ENCODE results near the gene KLF1.
A peak's percentile ranks its signal among the peaks of the same experiment; 100 is the strongest.

Gene KLF1

GRCh38 chr19:12838182-12838885 is 48.7 kb downstream of the KLF1 start, which contains the start of gene MAST1:
Gene MAST1, plus strand, starts transcription at chr19:12838515. Its CDS starts 58 bp downstream, at chr19:12838573.
- H3K27me3 ChIP-seq (ENCODE audit: control insufficient read depth in 2 of 2, insufficient read depth in 2 of 2, low read length in 2 of 2): peaks cover 69 to 71% of the 10 kb centered on the region in 2 donors
- H3K9ac ChIP-seq (ENCODE audit: low read depth in 1 of 2, low read length in 2 of 2): peak within 1 kb of the TSS in 1 of 2 donors; percentile 2
- no peaks in the 10 kb centered on the region for H3K36me3 ChIP-seq (ENCODE audit: control insufficient read depth in 2 of 2, insufficient read depth in 2 of 2, low read length in 2 of 2)
- H3K4me3 ChIP-seq (ENCODE audit: low read length in 2 of 2): peak within 1 kb of the TSS in 1 of 2 donors; percentile 14
- no peak within 1 kb of the TSS for H3K27ac ChIP-seq (ENCODE audit: low read depth in 2 of 2, low read length in 2 of 2)
- H3K4me1 ChIP-seq (ENCODE audit: control insufficient read depth in 2 of 2, insufficient read depth in 2 of 2, low read length in 2 of 2): peaks cover 7 to 8% of the 10 kb centered on the region in 2 donors
- H3K9me3 ChIP-seq (ENCODE audit: control insufficient read depth in 2 of 2, low read length in 2 of 2): no peaks in the 10 kb centered on the region

GRCh38 chr19:12837225-12837624 is 49.8 kb downstream of the KLF1 start:
- Histone ChIP-seq H3K9me3 (ENCODE audit: control insufficient read depth in 2 of 2, low read length in 2 of 2) (no peaks in the 10 kb centered on the region), H3K36me3 (ENCODE audit: control insufficient read depth in 2 of 2, insufficient read depth in 2 of 2, low read length in 2 of 2) (no peaks in the 10 kb centered on the region), H3K9ac (ENCODE audit: low read depth in 1 of 2, low read length in 2 of 2) (no peak overlapping the region), H3K27ac (ENCODE audit: low read depth in 2 of 2, low read length in 2 of 2) (no peak overlapping the region), H3K27me3 (ENCODE audit: control insufficient read depth in 2 of 2, insufficient read depth in 2 of 2, low read length in 2 of 2) (peaks cover 70 to 74% of the 10 kb centered on the region in 2 donors), H3K4me1 (ENCODE audit: control insufficient read depth in 2 of 2, insufficient read depth in 2 of 2, low read length in 2 of 2) (peaks cover 7 to 12% of the 10 kb centered on the region in 2 donors), H3K4me3 (ENCODE audit: low read length in 2 of 2) (no peak overlapping the region)

GRCh38 chr19:12836529-12836863 is 50.5 kb downstream of the KLF1 start:
- Histone ChIP-seq H3K4me1 (ENCODE audit: control insufficient read depth in 2 of 2, insufficient read depth in 2 of 2, low read length in 2 of 2) (peaks cover 7 to 12% of the 10 kb centered on the region in 2 donors), H3K27ac (ENCODE audit: low read depth in 2 of 2, low read length in 2 of 2) (no peak overlapping the region), H3K9me3 (ENCODE audit: control insufficient read depth in 2 of 2, low read length in 2 of 2) (no peaks in the 10 kb centered on the region), H3K4me3 (ENCODE audit: low read length in 2 of 2) (no peak overlapping the region), H3K36me3 (ENCODE audit: control insufficient read depth in 2 of 2, insufficient read depth in 2 of 2, low read length in 2 of 2) (no peaks in the 10 kb centered on the region), H3K27me3 (ENCODE audit: control insufficient read depth in 2 of 2, insufficient read depth in 2 of 2, low read length in 2 of 2) (peaks cover 72% of the 10 kb centered on the region in 2 donors), H3K9ac (ENCODE audit: low read depth in 1 of 2, low read length in 2 of 2) (no peak overlapping the region)

- no peak overlapping the region for H3K4me3 ChIP-seq (ENCODE audit: low read length in 2 of 2)
- no peaks in the 10 kb centered on the region for H3K9me3 ChIP-seq (ENCODE audit: control insufficient read depth in 2 of 2, low read length in 2 of 2)
- peaks cover 0 to 10% of the 10 kb centered on the region in 2 donors for H3K4me1 ChIP-seq (ENCODE audit: control insufficient read depth in 2 of 2, insufficient read depth in 2 of 2, low read length in 2 of 2)
- no peaks in the 10 kb centered on the region for H3K36me3 ChIP-seq (ENCODE audit: control insufficient read depth in 2 of 2, insufficient read depth in 2 of 2, low read length in 2 of 2)
- peaks cover 62 to 66% of the 10 kb centered on the region in 2 donors for H3K27me3 ChIP-seq (ENCODE audit: control insufficient read depth in 2 of 2, insufficient read depth in 2 of 2, low read length in 2 of 2)
- H3K27ac ChIP-seq (ENCODE audit: low read depth in 2 of 2, low read length in 2 of 2): no peak overlapping the region
- no peak overlapping the region for H3K9ac ChIP-seq (ENCODE audit: low read depth in 1 of 2, low read length in 2 of 2)
Measured at GRCh38 chr19:12834976-12835757, 51.8 kb downstream of the KLF1 start.

GRCh38 chr19:12834566-12834943 is 52.4 kb downstream of the KLF1 start, which contains the start of gene RTBDN:
Gene RTBDN, minus strand, starts transcription at chr19:12834579. Its CDS starts 4,600 bp downstream, at chr19:12829979.
- H3K9ac ChIP-seq (ENCODE audit: low read depth in 1 of 2, low read length in 2 of 2): no peak within 1 kb of the TSS
- no peak within 1 kb of the TSS for H3K27ac ChIP-seq (ENCODE audit: low read depth in 2 of 2, low read length in 2 of 2)
- peaks cover 0 to 10% of the 10 kb centered on the region in 2 donors for H3K4me1 ChIP-seq (ENCODE audit: control insufficient read depth in 2 of 2, insufficient read depth in 2 of 2, low read length in 2 of 2)
- no peaks in the 10 kb centered on the region for H3K9me3 ChIP-seq (ENCODE audit: control insufficient read depth in 2 of 2, low read length in 2 of 2)
- H3K4me3 ChIP-seq (ENCODE audit: low read length in 2 of 2): peak within 1 kb of the TSS in 1 of 2 donors; percentile 27
- H3K27me3 ChIP-seq (ENCODE audit: control insufficient read depth in 2 of 2, insufficient read depth in 2 of 2, low read length in 2 of 2): peaks cover 61 to 64% of the 10 kb centered on the region in 2 donors
- no peaks in the 10 kb centered on the region for H3K36me3 ChIP-seq (ENCODE audit: control insufficient read depth in 2 of 2, insufficient read depth in 2 of 2, low read length in 2 of 2)

All from mucosa of rectum (tissue), 2 donors.